GM18519 (cell line): ENCODE results near the gene PLA2G2D.

Source experiments
- ATAC-seq: cut with Tn5 transposase; IDR thresholded peaks from one replicate; pipeline ENCODE4 v1.9.1; 2021; ENCODE audit warnings: mild to moderate bottlenecking, moderate library complexity; ENCODE audit not compliant: unreplicated experiment, low FRiP score

Gene PLA2G2D

DNA sequence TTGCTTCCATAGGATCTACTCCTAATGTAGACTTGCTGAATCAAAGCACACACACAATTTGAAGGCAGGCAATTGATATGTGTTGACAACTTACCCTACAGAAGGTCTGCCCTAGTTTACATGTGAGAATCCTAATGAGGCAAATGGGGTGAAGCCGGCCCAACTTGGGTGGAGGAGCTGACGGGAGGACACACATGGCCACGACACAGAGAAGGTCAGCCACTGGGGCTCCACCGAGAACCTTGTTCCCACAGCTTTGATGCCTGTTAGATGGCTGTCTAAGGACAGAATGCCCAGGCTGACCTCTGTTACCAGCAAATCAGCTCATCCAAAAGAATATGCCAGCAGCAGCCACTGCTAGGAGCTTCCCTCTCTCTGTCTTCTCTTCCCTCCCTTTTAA, 1.5 kb upstream of the PLA2G2D start:
- ATAC-seq = no peak

DNA sequence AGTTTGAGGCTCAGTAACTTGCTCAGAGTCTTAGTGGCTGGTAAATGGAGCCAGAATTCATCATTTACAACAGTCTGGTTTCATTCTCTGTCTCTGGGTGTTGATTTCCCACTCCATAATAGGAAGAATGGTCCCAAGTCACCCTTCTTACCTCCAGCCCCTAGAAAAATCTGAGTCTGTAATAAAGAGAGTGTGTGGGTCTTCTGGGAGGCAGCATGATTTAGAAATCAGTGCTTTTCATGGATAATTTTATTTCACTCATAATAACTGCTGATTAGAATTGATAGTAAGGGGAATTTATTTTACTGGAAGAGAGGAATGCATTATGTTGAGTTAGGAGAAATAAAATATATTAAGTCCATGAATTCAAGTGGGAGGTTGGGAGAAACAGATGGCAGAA, 2.1 kb downstream of the PLA2G2D start:
- no peak for ATAC-seq

DNA sequence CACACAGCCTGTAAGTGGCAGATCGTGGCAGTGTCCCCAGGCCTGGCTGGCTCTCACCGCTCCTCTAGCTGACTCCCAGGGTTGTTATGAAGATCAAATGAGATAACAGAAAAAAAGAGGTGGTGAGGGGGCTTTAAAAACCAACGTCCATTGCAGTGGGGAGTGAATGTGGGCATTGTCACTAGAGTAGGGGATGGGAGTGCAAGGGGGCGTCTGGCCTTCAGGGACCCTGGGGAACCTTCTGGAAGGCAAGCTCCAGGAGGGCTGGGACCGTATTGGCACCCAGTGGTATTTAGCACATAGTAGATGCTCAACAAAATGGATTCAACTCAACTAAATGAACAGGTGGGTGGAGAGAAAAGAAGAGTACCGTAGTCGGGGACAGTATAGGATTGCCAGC, 3.4 kb downstream of the PLA2G2D start:
- ATAC-seq = no peak

- no peak for ATAC-seq
These were observed 3.9 kb downstream of the PLA2G2D start for GRCh38 chr1:20115479-20115878.

DNA sequence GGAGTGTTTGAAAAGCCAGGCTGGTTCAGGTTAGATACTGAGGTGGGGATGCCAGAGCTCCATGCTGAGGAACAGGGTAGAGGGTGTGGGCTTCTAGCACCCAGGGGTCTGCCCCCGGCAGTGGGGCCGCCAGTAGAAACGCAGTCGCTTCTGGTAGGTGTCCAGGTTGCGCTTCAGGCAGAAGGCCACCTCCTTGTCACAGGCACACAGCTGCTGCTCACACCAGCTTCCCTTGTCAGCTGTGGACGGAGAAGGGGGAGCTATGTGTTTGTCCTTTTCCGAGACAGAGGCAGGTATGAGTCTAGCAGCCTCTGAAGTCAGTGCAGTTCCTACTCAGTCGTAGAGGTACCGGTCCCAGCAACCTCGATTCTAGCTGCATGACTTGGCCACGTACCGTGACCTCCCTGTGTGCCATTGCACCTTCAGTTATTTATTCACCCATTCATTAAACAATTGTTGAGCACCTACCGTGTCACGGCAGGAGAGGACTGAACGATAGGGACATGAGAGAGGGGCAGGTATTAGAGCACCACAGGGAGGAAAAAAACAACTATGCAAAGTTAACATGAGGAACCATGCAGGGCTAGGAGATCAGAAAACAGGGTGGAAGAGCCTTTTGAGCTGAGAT, 5.2 kb downstream of the PLA2G2D start:
- ATAC-seq = no peak

GRCh38 chr1:20112279-20113000, 6.9 kb downstream of the PLA2G2D start:
- ATAC-seq = no peak

GRCh38 chr1:20111452-20111851, 7.9 kb downstream of the PLA2G2D start:
- ATAC-seq = no peak

- no peak for ATAC-seq
These were observed 8.7 kb downstream of the PLA2G2D start for GRCh38 chr1:20110679-20111078.

- no peak for ATAC-seq
These were observed 10.0 kb downstream of the PLA2G2D start for GRCh38 chr1:20109223-20109856.

DNA sequence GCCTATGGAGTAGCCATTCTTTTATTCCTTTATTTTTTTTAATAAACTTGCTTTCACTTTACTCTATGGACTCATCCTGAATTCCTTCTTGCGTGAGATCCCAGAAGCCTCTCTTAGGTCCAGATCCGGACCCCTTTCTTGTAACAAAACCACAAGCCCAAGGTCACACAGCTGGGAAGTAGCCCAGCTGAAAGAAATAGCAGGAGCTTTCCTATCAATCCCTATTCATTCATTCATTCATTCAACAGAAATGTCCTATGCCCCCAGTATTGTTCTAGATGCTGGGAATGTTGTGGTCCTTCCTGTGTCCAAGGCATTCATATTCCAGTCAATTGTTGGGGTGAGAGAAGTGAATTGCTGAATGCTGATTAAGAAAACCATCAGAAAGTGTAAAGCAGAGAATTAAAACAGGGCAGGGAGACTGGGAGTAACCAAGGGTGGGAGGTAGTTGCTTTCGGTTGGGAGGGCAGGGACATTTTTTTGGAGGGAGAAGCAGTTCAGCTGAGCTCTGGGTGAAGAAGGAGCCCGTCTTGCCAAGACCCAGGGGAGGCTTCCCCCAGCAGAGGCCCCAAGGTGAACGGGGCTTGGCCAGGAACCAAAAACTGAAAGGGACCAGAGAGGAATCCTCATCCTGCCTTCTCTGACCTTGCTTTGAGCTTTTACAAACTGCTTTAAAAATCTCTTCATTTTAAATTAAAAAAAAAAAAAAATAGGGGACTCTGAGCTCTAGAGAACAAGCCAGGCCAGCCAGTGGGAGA, 10.8 kb downstream of the PLA2G2D start:
- ATAC-seq = no peak

DNA sequence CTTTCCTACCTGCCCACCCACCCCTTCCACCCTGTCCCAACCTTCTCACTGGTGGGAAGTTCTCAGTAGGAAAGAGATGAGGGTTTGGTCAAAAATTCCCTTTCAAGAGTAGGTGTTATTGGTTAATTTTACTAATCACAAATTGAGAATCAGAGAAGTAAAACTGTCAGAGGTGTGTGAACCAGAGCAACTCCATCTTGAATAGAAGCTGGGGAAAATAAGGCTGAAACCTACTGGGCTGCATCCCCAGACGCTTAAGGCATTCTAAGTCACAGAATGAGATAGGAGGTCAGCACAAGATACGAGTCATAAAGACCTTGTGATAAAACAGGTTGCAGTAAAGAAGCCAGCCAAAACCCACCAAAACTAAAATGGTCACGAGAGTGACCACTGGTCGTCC, 11.5 kb downstream of the PLA2G2D start:
- ATAC-seq = no peak

GRCh38 chr1:20107351-20107750, 12.0 kb downstream of the PLA2G2D start:
- no peak for ATAC-seq

DNA sequence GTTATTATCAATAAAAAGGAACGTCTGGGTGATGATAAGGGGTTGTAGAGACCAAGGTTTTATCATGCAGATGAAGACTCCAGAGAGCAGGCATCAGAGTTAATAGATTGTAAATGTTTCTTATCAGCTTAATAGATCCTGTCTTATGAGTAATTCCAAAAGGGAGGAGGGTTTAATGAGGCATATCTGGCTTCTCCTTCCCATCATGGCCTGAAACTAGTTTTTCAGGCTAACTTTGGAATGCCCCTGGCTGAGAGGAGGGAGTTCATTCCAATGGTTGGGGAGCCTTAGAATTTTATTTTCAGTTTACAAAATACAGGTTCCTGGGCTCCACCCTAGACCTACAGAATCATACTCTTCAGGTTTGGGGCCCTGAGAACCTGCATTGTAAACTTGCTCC, 13.5 kb downstream of the PLA2G2D start:
- ATAC-seq = no peak

GRCh38 chr1:20102875-20103274, 16.5 kb downstream of the PLA2G2D start:
- no peak for ATAC-seq

DNA sequence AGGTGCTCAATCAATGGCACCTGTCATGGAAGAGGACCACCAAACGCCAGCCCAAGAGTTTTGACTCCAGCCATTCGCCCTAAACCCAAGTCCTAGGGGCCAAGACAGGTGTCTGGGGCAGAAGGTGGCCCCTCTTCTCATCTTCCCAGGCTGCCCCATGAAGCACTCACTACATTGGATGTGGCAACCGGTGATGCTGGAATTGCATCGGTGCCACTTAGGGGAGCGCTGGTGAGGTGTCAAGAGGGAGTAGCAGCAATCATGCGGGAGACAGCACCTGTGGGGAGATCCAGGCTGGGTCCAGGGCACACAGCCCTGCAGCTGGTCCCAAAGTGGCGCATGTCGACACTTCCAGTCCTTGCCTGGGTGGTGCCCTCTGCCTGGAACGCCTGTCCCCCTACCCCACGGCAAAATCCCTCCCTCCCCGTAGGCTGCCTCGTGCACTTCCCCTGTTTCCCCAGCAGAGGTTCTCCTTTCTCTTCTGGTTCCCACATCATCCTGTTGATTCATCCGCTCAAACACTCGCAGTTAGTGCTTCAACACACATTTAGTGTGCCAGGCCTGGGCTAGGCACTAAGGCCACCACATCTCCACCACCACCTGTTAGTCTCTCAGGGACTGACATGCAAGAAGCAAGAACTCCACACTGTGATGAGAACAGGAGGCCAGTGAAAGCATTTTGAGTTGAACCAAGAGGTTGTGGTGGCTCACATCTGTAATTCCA, 18.5 kb downstream of the PLA2G2D start:
- ATAC-seq = no peak

DNA sequence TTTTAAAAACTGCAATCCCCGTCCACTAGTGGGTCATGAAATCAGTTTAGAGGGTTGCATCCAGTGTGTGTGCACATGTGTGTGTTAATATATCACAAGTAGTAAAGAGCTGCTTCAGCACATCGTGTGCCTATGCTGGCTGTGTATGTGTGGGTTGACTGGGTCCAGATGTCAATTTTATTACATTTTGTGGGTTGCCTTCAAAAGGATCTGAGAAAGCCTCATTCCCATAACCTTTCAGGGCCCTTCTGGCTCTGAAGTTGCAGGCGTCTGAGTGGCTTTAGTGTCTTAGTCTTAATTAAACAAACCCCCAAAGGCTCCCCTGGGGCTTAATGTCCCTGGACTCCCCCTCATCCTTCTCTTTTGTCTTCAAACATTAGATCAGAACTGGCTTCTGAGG, 19.8 kb downstream of the PLA2G2D start:
- ATAC-seq = no peak

GRCh38 chr1:20096840-20097447, 22.4 kb downstream of the PLA2G2D start:
- ATAC-seq = no peak

- ATAC-seq = no peak
These were observed 23.5 kb downstream of the PLA2G2D start for GRCh38 chr1:20095564-20096434.

GRCh38 chr1:20093940-20094391, 25.4 kb downstream of the PLA2G2D start:
- no peak for ATAC-seq
